Esophagus mucosa (tissue), 1 donor: ENCODE results near the gene FAM50A. TPM values are rescaled to one million over a fixed set of nuclear protein-coding genes. Genes with fewer than 3 reads are reported as not detected.

Source experiments
- ATAC-seq: fragments of 200-7000 bp; cut with Tn5 transposase; one replicate; pipeline ENCODE4 v1.9.1; 2020
- total RNA-seq: library from RNA; stranded (reverse); gene quantifications from one replicate; pipeline ENCODE4 v1.2.4, GENCODE V29; 2023
- donor health status: DM: yes; HTN: yes; CAD: no.

FAM50A gene
- total RNA-seq, 1 donor from 2014 or later = 17.9 TPM

DNA sequence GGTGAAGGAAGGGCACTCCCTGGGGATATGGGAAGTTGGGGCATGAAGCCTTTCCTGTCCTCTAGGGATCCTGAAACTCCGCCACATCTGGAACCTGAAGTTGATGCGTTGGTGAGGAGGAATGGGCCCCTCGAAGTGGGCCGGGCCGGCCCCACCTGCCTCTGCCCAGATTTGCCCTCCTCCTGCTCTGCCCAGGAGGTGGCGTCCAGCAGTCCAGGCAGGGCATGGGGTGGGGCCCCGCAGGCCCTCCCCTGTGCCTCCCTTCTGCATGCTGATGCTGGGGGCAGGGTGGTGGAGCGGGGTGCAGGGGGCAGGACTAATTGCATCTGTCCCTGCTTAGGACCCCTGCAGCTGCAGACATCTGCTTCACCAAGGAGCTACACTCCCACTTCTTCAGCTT lies 30.8 kb upstream of the FAM50A start:
- ATAC-seq = no peak

DNA sequence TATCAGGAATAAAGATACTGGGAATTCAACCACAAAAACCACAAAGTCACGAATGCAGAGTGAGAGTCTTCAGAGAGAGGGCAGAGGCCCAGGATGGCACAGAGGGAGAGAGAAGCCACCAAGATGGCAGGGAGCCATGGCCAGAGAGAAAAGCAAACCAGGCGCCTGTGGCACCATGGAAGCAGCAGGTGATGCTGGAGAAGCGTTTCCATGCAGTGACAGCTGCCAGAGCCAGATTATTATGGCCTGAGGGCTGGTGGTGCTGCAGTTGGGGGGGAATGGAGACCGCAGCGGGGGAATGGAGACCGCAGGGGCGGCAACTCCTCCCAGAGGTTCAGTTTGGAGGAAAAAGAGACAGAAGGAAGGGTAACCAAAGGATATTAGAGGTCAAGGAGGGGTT lies 26.8 kb upstream of the FAM50A start:
- no peak for ATAC-seq

- ATAC-seq = no peak
Observed at GRCh38 chrX:154419189-154419588, 24.8 kb upstream of the FAM50A start.

GRCh38 chrX:154419688-154420401 lies 24.1 kb upstream of the FAM50A start:
- peak; percentile 27 for ATAC-seq

DNA sequence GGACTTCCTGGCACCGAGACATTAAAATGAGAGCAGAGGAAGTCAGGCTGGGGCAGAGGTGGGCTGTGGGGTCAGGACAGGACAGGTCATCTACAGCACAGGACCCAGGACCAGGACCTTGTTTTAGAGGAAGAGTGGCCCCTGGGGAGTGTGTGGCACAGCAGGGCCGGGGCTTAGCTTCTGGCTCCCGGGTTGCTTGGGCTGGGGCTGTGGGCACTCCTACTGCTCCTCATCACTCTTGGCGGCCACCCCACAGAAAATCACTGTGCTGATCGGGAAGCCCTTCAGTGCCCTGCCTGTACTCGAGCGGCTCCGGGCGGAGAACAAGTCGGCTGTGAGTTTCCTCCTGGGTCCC lies 23.6 kb upstream of the FAM50A start:
- ATAC-seq = no peak

DNA sequence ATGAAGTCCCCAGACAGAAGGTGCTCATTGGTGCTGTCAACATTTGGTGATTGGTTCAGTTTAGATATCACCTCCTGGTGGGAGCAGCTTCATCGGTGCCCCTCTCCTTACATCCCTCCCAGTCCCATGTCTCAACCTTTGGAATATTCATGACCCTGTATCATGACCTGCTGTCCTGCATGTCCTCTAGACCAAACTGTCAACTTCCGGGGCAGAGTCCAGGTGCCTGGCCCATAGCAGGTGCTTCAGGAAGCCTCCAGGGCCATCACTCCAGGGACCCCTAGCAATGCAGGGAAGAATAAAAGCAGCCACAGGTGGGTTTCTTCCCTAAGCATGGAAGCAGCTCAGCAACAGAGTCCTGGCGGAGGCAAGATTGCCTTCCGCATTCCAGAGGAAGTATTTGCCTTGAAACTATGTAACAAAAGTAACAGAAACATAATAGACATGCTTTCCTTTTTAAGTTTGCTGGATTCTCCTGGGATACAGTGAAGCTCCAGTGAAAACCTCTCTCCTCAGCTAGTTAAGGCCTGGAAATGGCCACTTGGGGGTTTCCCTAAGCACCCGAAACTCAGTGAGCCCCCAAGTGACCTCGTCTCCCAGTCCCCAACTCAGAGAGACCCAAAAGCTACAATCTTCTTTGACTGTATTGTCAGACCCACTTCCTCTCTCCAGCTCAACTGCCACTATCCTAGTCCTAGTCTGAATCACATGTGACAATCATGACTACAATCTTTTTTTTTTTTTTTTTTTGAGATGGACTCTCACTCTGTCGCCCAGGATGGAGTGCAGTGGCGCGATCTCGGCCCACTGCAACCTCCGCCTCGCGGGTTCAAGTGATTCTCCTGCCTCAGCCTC lies 16.8 kb upstream of the FAM50A start:
- no peak for ATAC-seq

DNA sequence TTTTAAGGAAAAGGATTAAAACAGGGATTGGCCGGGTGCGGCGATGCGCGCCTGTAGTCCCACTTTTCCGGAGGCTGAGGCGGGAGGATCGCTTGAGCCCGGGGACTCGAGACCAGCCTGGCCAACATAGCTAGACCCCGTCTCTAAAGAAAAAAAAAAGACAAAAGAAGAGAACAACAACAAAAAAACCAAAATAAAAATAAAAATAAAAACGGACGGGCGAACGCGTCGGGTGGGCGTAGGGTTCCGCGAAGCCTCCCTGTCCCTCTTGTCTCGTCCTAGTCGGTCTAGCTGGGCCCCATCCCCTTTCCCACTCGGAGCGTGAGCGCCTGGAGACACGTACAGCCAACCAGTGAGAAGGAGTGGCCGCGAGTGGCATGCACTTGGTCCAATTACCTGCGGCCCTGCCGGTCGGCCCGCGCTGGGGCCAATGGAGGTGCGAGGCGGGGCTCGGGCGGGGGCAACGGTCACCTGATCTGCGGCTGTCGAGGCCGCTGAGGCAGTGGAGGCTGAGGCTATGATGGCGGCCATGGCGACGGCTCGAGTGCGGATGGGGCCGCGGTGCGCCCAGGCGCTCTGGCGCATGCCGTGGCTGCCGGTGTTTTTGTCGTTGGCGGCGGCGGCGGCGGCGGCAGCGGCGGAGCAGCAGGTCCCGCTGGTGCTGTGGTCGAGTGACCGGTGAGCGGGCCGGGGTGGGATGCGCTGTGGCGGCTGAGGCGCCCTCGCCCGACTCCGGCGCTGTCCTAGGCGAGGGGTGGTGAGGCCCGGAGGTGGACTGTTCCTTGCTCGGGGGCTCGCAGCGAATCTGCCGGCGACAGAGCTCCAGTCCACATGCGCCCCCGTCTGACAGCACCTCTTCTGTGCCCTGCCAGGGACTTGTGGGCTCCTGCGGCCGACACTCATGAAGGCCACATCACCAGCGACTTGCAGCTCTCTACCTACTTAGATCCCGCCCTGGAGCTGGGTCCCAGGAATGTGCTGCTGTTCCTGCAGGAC lies 15.5 kb upstream of the FAM50A start, which contains the start of gene ATP6AP1:
Gene ATP6AP1 (plus strand): TSS at position 502 of the 996 bp plus-strand sequence. CDS start 16 bp downstream, at position 518.
- ATAC-seq = peak; percentile 96

DNA sequence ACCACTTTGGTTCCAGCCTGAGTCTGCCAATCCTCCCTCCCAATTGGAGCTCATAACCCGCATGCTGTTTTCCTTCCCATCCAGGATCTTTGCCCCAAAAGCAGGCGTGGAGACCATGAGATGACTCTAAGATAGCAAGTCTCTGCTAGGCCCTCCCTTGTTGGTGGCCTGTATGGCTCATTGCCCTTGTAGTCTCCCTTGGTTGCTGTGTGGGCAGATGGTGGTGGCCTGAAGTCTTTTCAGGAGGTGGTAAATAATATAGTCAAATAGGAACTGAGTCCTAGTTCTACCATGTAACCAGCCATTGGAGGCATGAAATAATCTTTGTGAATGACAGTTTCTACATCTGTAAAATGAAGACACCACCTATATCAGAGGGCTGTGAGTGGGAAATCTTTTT lies 14.2 kb upstream of the FAM50A start:
- no peak for ATAC-seq

- no peak for ATAC-seq
Observed at GRCh38 chrX:154430479-154430878, 13.5 kb upstream of the FAM50A start.

GRCh38 chrX:154430916-154431315 lies 13.0 kb upstream of the FAM50A start:
- peak; percentile 14 for ATAC-seq

- no peak for ATAC-seq
Observed at GRCh38 chrX:154431341-154431740, 12.6 kb upstream of the FAM50A start.

- ATAC-seq = no peak
Observed at GRCh38 chrX:154432210-154432609, 11.7 kb upstream of the FAM50A start.

DNA sequence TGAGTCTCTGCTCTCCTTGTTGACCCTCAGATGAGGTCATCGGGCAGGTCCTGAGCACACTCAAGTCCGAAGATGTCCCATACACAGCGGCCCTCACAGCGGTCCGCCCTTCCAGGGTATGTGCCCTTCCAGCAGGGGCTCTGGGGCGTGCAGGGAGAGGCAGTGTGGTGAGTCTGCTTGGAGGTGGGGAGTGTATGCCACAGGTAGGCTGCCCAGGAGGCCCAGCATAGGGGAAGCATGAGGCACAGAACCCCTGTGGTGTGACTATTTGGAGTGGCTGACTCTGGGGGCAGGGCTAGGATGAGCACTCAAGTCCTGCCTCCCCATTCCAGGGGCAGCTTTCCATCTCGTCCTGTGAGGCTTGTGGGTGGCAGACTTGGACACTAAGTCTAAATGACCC lies 10.3 kb upstream of the FAM50A start:
- no peak for ATAC-seq

DNA sequence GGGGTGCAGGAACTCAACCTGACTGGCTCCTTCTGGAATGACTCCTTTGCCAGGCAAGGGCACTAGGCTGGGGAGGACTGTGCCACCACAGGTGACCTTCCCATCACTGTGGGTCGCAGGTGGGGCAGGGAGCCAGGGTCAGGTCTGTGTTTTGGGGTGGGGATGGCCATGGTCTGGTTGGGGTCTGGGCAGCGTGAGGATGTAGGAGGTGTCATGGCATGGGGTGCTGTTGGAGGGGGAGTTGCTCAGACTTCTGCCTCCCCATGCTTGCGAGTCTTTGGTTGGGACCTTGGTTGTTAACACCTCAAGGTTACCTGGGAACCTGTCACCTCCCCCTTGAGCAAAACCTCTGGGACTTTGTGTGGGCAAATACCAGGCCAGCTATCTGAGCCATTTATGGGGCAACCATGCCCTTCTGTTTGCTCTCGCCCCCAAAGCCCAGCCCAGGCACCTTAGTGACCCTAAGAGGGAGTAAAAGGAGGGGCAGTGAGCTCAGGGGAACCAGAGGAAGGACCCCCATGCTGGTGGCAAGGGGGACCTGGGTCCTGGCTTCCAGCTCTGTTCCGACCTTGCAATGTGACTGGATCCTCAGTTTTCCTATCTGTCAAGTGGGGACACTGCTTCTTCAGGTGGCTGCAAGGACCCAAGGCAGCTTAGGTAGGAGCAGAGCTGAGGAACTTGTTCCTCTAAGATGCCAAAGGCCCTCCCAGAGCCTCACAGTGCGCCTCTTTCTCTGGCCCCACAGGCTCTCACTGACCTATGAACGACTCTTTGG lies 9.4 kb upstream of the FAM50A start:
- ATAC-seq = no peak

DNA sequence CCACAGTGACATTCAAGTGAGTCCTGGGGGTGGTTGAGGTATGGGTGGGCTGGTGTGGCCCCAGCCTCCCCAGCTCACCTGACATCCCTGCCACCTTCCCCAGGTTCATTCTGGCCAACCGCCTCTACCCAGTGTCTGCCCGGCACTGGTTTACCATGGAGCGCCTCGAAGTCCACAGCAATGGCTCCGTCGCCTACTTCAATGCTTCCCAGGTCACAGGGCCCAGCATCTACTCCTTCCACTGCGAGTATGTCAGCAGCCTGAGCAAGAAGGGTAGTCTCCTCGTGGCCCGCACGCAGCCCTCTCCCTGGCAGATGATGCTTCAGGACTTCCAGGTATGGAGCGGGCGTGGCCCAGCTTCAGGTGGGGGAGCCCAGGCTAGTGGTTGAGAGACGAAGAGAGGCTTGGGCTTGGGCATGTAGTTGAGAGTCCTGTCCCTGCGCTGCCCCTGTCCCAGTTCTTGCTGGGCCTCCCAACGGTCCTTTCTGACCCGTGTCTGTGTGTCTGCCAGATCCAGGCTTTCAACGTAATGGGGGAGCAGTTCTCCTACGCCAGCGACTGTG lies 8.7 kb upstream of the FAM50A start:
- ATAC-seq = no peak

- peak; percentile 7 for ATAC-seq
Observed at GRCh38 chrX:154436374-154436982, 7.5 kb upstream of the FAM50A start.

- peak; percentile 36 for ATAC-seq
Observed at GRCh38 chrX:154436983-154437752, 6.8 kb upstream of the FAM50A start, which contains the start of gene GDI1. TSS of gene GDI1 (plus strand) at chrX:154437154. CDS start at chrX:154437255, 101 bp downstream.

GRCh38 chrX:154437971-154438893 lies 5.7 kb upstream of the FAM50A start:
- no peak for ATAC-seq

- ATAC-seq = no peak
Observed at GRCh38 chrX:154439841-154440240, 4.1 kb upstream of the FAM50A start.
